Left ventricle myocardium inferior (tissue), 1 donor: ENCODE results near the gene STAT4. TPM values are rescaled to one million over a fixed set of nuclear protein-coding genes. Genes with fewer than 3 reads are reported as not detected.

Source experiments
- DNase-seq: peaks from one replicate; pipeline ENCODE4 v3.0.0-alpha.2; 2020
- H3K27ac ChIP-seq: fragments of 200-600 bp; replicated peaks from 2 replicates; pipeline ENCODE4 v1.8.0; 2021
- H3K27me3 ChIP-seq: fragments of 200-600 bp; 2 replicates; pipeline ENCODE4 v1.8.0; 2021; ENCODE audit warnings: low read depth
- H3K36me3 ChIP-seq: fragments of 200-600 bp; 2 replicates; pipeline ENCODE4 v1.8.0; 2021
- H3K4me1 ChIP-seq: fragments of 200-600 bp; 2 replicates; pipeline ENCODE4 v1.8.0; 2021
- H3K4me3 ChIP-seq: fragments of 200-600 bp; 2 replicates; pipeline ENCODE4 v1.8.0; 2021; ENCODE audit warnings: mild to moderate bottlenecking, moderate library complexity
- H3K9me3 ChIP-seq: fragments of 200-600 bp; replicated peaks from 2 replicates; pipeline ENCODE4 v1.8.0; 2021
- intact Hi-C: fragments of 100-400 bp; cut with micrococcal nuclease; formaldehyde crosslinking; loops from one replicate; pipeline ENCODE4 v1.11.0; 2022
- total RNA-seq: library from RNA; stranded (reverse); fragmentation: NEBNext Ultra II Directional; extraction: Animal tissue kit (Norgen Biotek cat#: 25700); gene quantifications from one replicate; pipeline ENCODE4 v1.2.1, GENCODE V29; 2021
- TF ChIP-seq, protein P1 (sequence below): fragments of 200-600 bp; IDR thresholded peaks from 2 replicates; pipeline ENCODE4 v1.8.0; 2021; ENCODE audit warnings: antibody characterized with exemption, mild to moderate bottlenecking, borderline replicate concordance
- donor health status: DM: no; HTN: yes; CAD: no; lungs with severe emphysema.

The STAT4 gene
- total RNA-seq, 1 donor from 2014 or later = 0.82 TPM

DNA sequence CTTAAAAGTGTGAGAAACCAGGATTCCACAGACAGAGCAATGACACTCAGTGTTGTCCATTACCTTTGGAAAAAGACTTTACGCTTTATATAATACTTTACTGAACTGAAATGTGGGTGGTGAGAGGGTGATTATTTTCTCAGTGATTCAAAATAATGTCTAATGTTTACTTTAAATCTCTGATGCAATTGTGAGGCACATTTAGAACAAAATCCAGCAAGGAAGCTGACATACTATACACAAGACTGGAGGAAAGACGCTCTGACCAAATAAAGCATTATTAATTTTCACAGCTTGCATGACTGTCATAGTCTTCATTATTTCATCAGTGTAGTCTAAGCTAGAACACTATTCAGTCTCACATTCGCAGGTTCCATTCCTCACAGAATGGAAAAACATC, 102.7 kb downstream of the STAT4 start:
- Histone ChIP-seq H3K4me1 (peaks cover 13% of the 10 kb centered on the region), H3K27me3 (peaks cover 28% of the 10 kb centered on the region), H3K4me3 (no peak overlapping the region), H3K9me3 (peaks cover 7% of the 10 kb centered on the region), H3K36me3 (no peaks in the 10 kb centered on the region), H3K27ac (no peak overlapping the region)
- intact Hi-C loops = no loop called here
- DNase-seq = no peak
- TF ChIP-seq, protein P1, sequence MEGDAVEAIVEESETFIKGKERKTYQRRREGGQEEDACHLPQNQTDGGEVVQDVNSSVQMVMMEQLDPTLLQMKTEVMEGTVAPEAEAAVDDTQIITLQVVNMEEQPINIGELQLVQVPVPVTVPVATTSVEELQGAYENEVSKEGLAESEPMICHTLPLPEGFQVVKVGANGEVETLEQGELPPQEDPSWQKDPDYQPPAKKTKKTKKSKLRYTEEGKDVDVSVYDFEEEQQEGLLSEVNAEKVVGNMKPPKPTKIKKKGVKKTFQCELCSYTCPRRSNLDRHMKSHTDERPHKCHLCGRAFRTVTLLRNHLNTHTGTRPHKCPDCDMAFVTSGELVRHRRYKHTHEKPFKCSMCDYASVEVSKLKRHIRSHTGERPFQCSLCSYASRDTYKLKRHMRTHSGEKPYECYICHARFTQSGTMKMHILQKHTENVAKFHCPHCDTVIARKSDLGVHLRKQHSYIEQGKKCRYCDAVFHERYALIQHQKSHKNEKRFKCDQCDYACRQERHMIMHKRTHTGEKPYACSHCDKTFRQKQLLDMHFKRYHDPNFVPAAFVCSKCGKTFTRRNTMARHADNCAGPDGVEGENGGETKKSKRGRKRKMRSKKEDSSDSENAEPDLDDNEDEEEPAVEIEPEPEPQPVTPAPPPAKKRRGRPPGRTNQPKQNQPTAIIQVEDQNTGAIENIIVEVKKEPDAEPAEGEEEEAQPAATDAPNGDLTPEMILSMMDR = no peak

DNA sequence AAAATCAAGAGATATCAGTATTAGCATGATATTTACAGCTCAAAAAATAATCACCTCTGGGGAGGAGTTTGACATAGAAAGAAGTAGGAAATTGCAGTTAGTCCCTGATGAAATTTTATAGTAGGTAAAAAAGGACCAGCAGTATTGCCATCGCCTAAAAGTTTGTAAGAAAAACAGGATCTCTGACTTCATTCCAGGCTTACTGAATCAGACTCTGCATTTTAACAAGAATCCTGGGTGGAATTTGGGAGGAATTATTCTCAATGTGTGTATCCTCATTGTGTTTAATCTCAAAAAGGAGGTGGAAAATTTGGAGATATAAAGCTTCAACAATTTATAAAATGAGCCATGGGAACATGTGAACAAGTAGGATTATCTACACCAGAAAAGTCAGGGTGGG, 105.7 kb downstream of the STAT4 start:
- Histone ChIP-seq H3K4me3 (no peak overlapping the region), H3K36me3 (no peaks in the 10 kb centered on the region), H3K9me3 (peaks cover 7% of the 10 kb centered on the region), H3K4me1 (no peaks in the 10 kb centered on the region), H3K27me3 (peaks cover 17% of the 10 kb centered on the region), H3K27ac (no peak overlapping the region)
- intact Hi-C loops = no loop called here
- no peak for DNase-seq
- TF ChIP-seq, protein P1 = no peak

DNA sequence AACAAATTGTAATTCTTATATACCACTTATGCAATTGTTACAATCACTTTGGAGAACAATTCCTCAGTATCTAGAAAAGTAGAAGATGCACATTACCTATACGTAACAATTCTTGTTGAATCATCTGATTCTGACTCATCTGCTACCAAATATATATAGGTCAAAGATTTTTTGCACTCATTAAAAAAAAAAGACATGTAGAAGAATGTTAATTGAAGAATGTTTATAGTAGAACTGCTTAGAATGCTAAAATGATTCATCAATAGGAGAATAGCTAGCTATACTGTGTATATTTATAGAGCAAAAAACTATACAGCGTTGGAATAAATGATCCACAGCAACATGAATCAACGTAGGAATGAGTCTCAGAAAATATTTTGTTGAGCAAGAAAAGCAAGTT, 107.4 kb downstream of the STAT4 start:
- TF ChIP-seq, protein P1 = no peak
- Histone ChIP-seq H3K27me3 (peaks cover 9% of the 10 kb centered on the region), H3K4me1 (no peaks in the 10 kb centered on the region), H3K36me3 (no peaks in the 10 kb centered on the region), H3K9me3 (peaks cover 7% of the 10 kb centered on the region), H3K4me3 (no peak overlapping the region), H3K27ac (no peak overlapping the region)
- DNase-seq = no peak
- intact Hi-C loops = no loop called here

DNA sequence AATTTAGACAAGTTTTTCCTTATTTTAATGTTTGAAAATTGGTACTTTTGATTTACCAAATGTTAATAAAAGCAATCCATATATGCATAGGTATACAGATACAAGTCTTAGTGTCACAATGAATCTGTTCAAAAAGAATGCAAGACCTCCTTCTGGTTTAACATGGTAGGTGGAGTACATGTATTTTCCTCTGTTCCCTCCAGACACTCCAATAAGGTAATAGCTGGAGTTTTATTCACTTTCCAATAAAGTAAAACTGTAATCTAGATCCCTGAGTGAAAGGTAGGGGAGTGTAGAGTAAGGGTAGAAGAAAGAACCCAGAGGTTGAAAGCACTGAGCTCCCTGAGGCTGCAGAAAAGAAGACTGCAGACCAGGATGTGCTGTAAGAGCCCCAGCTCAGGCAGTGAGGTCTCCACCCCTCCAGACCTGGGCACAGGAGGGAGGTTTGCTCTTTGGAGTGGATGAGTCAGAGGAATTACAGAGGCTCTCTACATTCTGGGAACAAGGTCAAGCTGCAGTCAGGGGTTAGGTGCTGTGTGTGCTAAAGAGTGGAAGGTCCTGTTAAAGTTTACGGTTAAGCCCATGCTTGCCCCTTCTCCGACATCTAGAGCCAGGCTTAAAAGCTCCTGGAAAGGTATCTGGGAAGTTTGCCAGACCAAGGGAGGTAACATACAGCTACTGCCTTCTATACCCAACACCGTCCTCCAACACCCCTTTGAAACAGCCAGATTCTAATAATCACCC, 109.2 kb downstream of the STAT4 start:
- DNase-seq = no peak
- intact Hi-C loops = no loop called here
- Histone ChIP-seq H3K27ac (no peak overlapping the region), H3K27me3 (peaks cover 5% of the 10 kb centered on the region), H3K4me1 (no peaks in the 10 kb centered on the region), H3K36me3 (no peaks in the 10 kb centered on the region), H3K4me3 (no peak overlapping the region), H3K9me3 (peaks cover 7% of the 10 kb centered on the region)
- TF ChIP-seq, protein P1 = no peak

DNA sequence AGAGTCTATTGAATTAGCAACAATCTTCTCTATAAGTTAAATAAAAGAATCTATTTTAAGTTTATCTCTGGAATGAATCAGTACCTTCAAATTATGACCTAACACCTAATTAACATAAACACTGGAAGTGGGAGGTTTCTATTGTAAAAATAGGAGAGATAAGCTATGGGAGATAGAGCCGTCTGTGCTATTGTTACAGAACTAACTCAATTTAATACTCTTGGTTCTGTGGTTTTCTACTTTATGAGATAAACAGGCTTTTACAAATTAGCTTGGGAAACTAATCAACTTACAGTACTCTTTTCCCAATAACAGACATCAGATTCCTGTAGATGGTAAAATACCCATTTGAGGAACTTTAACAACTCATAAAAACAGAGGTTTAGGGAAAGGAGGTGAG, 111.2 kb downstream of the STAT4 start:
- H3K27ac ChIP-seq = no peak overlapping the region
- H3K27me3 ChIP-seq = no peaks in the 10 kb centered on the region
- H3K4me1 ChIP-seq = no peaks in the 10 kb centered on the region
- TF ChIP-seq, protein P1 = no peak
- H3K9me3 ChIP-seq = peaks cover 7% of the 10 kb centered on the region
- no peak overlapping the region for H3K4me3 ChIP-seq
- intact Hi-C loops = no loop called here
- H3K36me3 ChIP-seq = no peaks in the 10 kb centered on the region
- DNase-seq = no peak
